ENCODE results near the gene C14orf180.

GRCh38 chr14:104602315-104602932 lies 22.9 kb downstream of the C14orf180 start:
- no peak for TF ChIP-seq POLR2A (IDR thresholded peaks at IDR 0.05; ENCODE audit: control extremely low read depth in 1 of 2, low read depth in 2 of 2, low read length in 2 of 2)
- no peak for TF ChIP-seq CTCF (IDR thresholded peaks at IDR 0.05; ENCODE audit: control extremely low read depth in 1 of 3, insufficient read depth in 1 of 3, low read depth in 1 of 3, low read length in 3 of 3)
- no peak for TF ChIP-seq POLR2AphosphoS5 (IDR thresholded peaks at IDR 0.05; ENCODE audit: low read depth, low read length)
- no peak for TF ChIP-seq EZH2 (IDR thresholded peaks at IDR 0.05; ENCODE audit: low read depth, low read length, severe bottlenecking)
- no peak for TF ChIP-seq USF2 (IDR thresholded peaks at IDR 0.05; ENCODE audit: low read length)
- TF ChIP-seq BRCA1 (IDR thresholded peaks at IDR 0.05; ENCODE audit: low read depth, low read length) = no peak
- TF ChIP-seq YY1 (IDR thresholded peaks at IDR 0.05; ENCODE audit: low read depth, low read length) = no peak
